Kasumi-1 (cell line): ENCODE data around the gene PLCB1.

Source experiments
- DNase-seq, 2 experiments: peaks; one replicate each; lab custom pipeline; 2025; lab: John Stamatoyannopoulos, UW

Gene PLCB1

GRCh38 chr20:8880085-8880853 is 748.2 kb downstream of the PLCB1 start:
- DNase-seq = no peak

- no peak for DNase-seq
Measured at GRCh38 chr20:8891039-8891438, 759.0 kb downstream of the PLCB1 start.

DNA sequence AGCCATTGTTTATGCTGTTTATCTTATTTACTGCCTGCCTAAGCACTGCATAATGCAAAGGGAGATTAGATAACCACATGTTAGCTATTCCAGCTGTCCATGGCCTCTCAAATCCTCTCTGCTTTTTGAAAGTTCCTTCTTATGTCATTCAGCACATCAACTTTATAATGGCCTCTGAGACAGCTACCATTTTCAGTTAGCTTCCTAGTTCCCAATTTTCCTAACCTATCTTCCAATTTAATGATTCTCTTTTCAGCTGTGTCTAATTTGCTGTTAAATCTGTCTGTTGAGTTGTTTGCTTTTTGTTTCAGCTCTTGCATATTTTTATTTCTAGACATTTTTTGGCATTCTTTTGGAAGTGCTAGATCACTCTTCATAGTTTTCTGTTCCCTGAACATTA is 763.4 kb downstream of the PLCB1 start:
- no peak for DNase-seq

DNA sequence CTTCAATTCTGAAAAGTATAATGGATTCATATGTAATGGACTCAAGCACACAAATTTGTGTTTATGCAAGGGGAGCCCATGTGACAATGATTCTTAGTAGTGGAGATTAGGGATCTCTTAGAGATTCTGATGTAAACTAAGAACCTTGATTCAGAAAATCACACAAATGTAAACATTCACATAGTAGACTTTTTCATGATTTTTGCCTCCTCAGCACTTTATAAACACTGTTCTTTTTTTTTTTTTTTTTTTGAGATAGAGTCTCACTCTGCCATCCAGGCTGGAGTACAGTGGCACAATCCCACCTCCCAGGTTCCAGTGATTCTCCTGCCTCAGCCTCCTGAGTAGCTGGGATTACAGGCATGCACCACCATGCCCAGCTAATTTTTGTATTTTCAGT is 766.8 kb downstream of the PLCB1 start:
- DNase-seq = no peak

- DNase-seq = no peak
Measured at GRCh38 chr20:8901237-8902025, 769.4 kb downstream of the PLCB1 start.

- no peak for DNase-seq
Measured at GRCh38 chr20:8903655-8904605, 771.9 kb downstream of the PLCB1 start.

DNA sequence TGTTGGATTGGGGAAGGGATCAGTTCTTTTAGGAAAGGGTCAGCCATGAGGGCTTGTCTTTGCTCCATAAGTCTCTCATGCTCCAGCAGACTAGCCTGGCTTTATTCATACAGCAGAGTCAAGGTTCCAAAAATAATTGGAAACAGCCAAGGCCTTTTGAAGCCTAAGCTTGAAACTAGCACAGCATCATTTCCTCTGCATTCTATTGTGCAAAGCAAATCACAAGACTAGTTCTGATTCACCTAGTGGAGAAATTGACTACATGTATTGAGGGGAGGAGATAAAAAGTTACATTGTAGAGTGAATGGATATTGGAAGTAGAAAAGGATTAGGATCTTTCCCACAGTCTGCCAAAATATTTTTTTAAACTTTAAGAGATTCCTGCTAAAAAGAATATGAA is 777.5 kb downstream of the PLCB1 start:
- DNase-seq = no peak

DNA sequence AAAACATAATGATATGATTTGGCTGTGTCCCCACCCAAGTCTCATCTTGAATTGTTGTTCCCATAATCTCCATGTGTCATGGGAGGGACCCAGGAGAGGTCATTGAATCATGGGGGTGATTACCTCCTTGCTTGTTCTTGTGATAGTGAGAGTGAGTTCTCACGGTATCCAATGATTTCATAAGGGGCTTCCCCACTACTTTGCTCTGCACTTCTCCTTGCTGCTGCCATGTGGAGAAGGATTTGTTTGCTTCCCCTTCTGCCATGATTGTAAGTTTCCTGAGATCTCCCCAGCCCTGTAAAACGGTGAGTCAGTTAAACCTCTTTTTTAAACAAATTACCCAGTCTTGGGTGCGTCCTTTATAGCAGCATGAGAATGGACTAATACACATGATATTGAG is 780.0 kb downstream of the PLCB1 start:
- DNase-seq = no peak

GRCh38 chr20:8912731-8913130 is 780.7 kb downstream of the PLCB1 start:
- no peak for DNase-seq

- no peak for DNase-seq
Measured at GRCh38 chr20:8913456-8913855, 781.4 kb downstream of the PLCB1 start.

DNA sequence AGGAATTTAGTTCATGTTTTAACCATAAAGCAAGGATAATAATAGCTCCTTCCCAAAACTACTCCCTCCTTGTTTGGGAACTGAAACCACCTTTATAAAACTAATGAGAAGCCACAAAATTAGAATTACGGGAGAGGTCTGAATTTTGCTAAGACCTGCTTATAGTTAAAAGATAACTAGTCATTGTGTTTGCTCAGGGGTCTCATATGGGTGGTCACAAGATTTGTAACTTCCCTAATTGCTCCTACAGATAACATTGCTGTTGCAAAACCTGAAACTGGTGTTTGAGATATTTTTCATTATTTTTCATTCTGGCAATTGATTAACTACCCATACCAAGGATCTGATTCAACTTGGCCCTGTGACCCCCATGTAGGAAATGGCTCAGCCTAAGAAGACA is 782.4 kb downstream of the PLCB1 start:
- DNase-seq = no peak

- no peak for DNase-seq
Measured at GRCh38 chr20:8917084-8917483, 785.0 kb downstream of the PLCB1 start.

DNA sequence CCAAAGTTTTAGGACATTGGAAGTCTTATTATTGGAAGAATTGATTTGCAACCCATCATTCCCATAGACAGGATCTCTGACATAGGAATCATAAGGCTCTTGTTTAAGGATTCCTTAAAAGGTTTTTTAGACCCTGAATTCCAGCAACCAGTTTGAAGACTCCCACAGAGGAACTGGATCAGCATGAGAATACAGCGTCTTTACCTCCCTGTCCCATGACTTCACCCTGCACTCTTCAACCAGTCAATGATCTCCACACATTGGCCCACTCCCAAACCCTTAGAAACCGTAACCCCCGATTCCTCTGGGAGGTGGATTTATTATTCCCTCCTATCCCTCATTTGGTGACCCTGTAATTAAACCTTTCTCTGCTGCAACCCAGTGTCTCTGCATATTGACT is 786.1 kb downstream of the PLCB1 start:
- no peak for DNase-seq

DNA sequence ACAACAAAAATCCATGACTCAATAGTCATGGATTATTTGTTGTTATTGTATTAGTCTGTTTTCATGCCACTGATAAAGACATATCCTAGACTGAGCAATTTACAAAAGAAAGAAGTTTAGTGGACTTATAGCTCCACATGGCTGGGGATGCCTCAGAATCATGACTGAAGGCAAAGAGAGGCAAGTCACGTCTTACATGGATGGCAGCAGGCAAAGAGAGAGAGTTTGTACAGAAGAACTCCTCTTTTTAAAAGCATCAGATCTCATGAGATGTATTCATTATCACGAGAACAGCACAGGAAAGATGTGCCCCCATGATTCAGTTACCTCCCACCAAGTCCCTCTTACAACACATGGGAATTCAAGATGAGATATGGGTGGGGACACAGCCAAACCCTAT is 792.5 kb downstream of the PLCB1 start:
- DNase-seq = no peak

DNA sequence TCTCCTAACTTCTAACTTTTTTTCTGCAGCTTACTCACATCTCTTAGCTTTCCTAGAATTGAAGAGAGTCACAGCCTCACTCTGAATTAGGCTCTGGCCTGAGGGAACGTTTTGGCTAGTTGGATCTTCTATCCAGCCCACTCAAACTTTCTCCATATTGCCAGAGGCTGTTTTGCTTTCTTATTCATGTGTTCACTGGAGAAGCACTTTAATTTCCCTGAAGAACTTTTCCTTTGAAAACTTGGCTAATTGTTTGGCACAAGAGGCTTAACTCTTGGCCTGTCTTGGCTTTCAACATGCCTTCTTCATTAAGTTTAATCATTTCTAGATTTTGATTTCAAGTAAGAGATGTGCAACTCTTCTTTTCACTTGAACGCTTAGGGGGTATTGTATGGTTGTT is 798.7 kb downstream of the PLCB1 start:
- no peak for DNase-seq

DNA sequence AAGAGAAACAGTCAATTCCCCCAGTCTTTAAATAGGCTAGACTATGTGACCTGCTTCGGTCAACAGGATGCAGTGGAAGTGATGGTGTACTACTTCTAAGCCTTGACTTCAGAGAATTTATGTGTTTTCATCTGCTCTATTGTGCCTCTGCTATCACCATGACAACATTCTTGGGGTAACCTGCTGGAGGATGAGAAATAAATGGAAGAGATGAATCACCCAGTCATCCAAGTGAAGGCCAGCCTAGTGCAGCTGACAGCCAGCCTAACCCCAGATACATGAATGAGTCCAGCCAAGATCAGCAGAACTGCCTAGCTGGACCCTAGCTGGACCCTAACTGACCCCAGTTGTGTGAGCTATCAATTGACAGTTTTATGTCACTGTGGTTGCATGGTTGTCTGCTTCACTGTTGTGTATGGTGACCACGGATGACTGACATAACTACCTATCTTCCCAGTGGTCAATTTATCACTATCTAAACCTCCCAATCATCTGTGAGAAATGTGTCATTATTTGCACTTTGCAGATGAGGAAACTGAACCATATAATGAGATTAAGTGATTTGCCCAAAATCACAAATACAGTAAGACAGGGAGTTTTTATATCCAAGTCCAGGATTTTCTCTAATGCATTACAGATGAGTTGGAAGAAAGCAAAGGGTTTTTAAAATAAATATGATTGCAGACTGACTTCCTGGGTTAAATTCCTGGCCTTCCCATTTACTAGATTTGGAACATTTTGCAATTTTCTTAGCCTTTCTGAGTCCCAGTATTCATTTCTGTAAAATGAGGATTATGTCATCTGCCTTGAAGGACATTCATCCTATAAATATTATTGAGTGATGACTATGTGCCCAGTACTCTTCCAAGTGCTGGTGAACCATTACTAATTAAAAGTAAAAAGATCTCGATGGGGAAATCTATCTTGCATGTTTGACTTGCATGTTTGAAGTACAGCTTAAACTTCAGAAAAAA is 800.4 kb downstream of the PLCB1 start:
- DNase-seq = no peak

DNA sequence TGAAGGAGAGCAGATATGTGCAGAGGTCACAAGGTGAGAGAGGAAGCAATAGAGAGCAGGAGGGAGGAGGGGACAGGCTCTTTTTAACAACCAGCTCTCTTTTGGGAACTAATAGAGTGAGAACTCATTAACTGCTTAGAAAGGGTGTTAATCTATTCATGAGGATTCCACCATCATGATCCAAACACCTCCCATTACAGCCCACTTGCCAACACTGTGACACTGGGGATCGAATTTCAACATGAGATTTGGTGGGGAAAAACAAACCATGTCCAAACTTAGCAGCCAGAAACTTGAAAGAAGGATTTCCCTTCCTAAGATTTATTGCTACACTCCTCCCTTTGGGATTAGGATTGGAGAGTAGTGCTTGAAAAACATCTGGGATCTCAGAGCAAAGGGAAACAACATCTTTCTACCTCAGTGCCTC is 801.3 kb downstream of the PLCB1 start:
- no peak for DNase-seq

GRCh38 chr20:8934362-8934761 is 802.3 kb downstream of the PLCB1 start:
- DNase-seq = no peak
